NB4 (cell line): ENCODE results near the gene MLLT3.

Experiments
- CTCF ChIP-seq: IDR thresholded peaks from one replicate; pipeline ENCODE4 v1.5.1; 2012; ENCODE audit warnings: low read depth, low read length
- MAX ChIP-seq: IDR thresholded peaks from 2 replicates; pipeline ENCODE4 v1.6.1; 2011; ENCODE audit warnings: low read depth, low read length
- POLR2A ChIP-seq: IDR thresholded peaks from 2 replicates; pipeline ENCODE4 v1.6.1; 2011; ENCODE audit warnings: mild to moderate bottlenecking; ENCODE audit not compliant: insufficient read length; ENCODE audit errors: extremely low read depth

- no peak for TF ChIP-seq POLR2A
- no peak for TF ChIP-seq CTCF
- no peak for TF ChIP-seq MAX
Measured at GRCh38 chr9:20316372-20316771, 305.9 kb downstream of the MLLT3 start.
